NCI-H2107 treated with DMSO at 0.1 percent for 48 hours (cell line): ENCODE data around the gene ZBTB20.
"Not testable (repeated sequence)": the region's sequence is repeated elsewhere in the genome, so short reads cannot be mapped to it uniquely, and the experiment has no call there.

ENCODE experiments used
- DNase-seq: peaks from one replicate; lab custom pipeline; 2025; ENCODE audit not compliant: unreplicated experiment; lab: John Stamatoyannopoulos, UW

ZBTB20 gene

GRCh38 chr3:114690911-114691310 is 456.2 kb downstream of the ZBTB20 start:
- no peak for DNase-seq

GRCh38 chr3:114687151-114687550 is 459.9 kb downstream of the ZBTB20 start:
- DNase-seq: no peak

- no peak for DNase-seq
Measured at GRCh38 chr3:114686621-114687020, 460.5 kb downstream of the ZBTB20 start.

GRCh38 chr3:114685161-114685560 is 461.9 kb downstream of the ZBTB20 start:
- peak; percentile 59 for DNase-seq

- DNase-seq: no peak
Measured at GRCh38 chr3:114680299-114680698, 466.8 kb downstream of the ZBTB20 start.

- not testable (repeated sequence) for DNase-seq
Measured at GRCh38 chr3:114679773-114680172, 467.3 kb downstream of the ZBTB20 start.

- peak; percentile 45 for DNase-seq
Measured at GRCh38 chr3:114675104-114675503, 472.0 kb downstream of the ZBTB20 start.

- peak; percentile 33 for DNase-seq
Measured at GRCh38 chr3:114674036-114674435, 473.1 kb downstream of the ZBTB20 start.

GRCh38 chr3:114673481-114673880 is 473.6 kb downstream of the ZBTB20 start:
- DNase-seq: no peak

GRCh38 chr3:114672692-114673447 is 474.2 kb downstream of the ZBTB20 start:
- DNase-seq: no peak

GRCh38 chr3:114671741-114672510 is 475.2 kb downstream of the ZBTB20 start:
- DNase-seq: no peak

GRCh38 chr3:114669614-114670013 is 477.5 kb downstream of the ZBTB20 start:
- no peak for DNase-seq

GRCh38 chr3:114668099-114668498 is 479.0 kb downstream of the ZBTB20 start:
- peak; percentile 50 for DNase-seq

GRCh38 chr3:114666623-114667022 is 480.5 kb downstream of the ZBTB20 start:
- no peak for DNase-seq

GRCh38 chr3:114664006-114664405 is 483.1 kb downstream of the ZBTB20 start:
- no peak for DNase-seq

GRCh38 chr3:114660808-114661207 is 486.3 kb downstream of the ZBTB20 start:
- DNase-seq: no peak

- no peak for DNase-seq
Measured at GRCh38 chr3:114660124-114660523, 487.0 kb downstream of the ZBTB20 start.

- no peak for DNase-seq
Measured at GRCh38 chr3:114659109-114660061, 487.7 kb downstream of the ZBTB20 start.

- DNase-seq: no peak
Measured at GRCh38 chr3:114651555-114651954, 495.5 kb downstream of the ZBTB20 start.

- no peak for DNase-seq
Measured at GRCh38 chr3:114650808-114651207, 496.3 kb downstream of the ZBTB20 start.

- DNase-seq: no peak
Measured at GRCh38 chr3:114649331-114649730, 497.8 kb downstream of the ZBTB20 start.
